PFSK-1 (cell line): ENCODE measurements around the gene GPR17.

Experiments used
- FOXP2 ChIP-seq: optimal IDR thresholded peaks from 2 replicates; pipeline ENCODE3; 2011; ENCODE audit warnings: borderline replicate concordance, control low read depth, inconsistent platforms; ENCODE audit not compliant: insufficient read depth; ENCODE audit errors: extremely low read length, extremely low read depth
- POLR2AphosphoS5 ChIP-seq: IDR thresholded peaks from 2 replicates; pipeline ENCODE4 v1.6.1; 2012; ENCODE audit warnings: low read depth, mild to moderate bottlenecking, control low read depth, low read length, moderate library complexity
- SIN3A ChIP-seq: IDR thresholded peaks from 2 replicates; pipeline ENCODE4 v1.6.1; 2012; ENCODE audit warnings: mild to moderate bottlenecking, low read length, moderate library complexity, borderline replicate concordance; ENCODE audit not compliant: insufficient read depth
- TAF1 ChIP-seq: IDR thresholded peaks from 2 replicates; pipeline ENCODE4 v1.6.1; 2012; ENCODE audit warnings: low read length, control low read depth, borderline replicate concordance; ENCODE audit not compliant: insufficient read depth
- TF ChIP-seq, protein P1 (sequence below), 2 experiments: IDR thresholded peaks; 2 replicates each; pipeline versions ENCODE4 v1.6.1 to v1.8.0; 2011 to 2012; ENCODE audit warnings: low read depth in 2 of 2, low read length in 2 of 2, control low read depth in 1 of 2, inconsistent platforms in 1 of 2, mild to moderate bottlenecking in 1 of 2, moderate library complexity in 1 of 2; ENCODE audit not compliant: insufficient read depth in 1 of 2

Gene GPR17

GRCh38 chr2:127598711-127599110, 47.2 kb upstream of the GPR17 start:
- TF ChIP-seq TAF1 (no peak), POLR2AphosphoS5 (no peak), FOXP2 (no peak), SIN3A (no peak)
- TF ChIP-seq, protein P1, sequence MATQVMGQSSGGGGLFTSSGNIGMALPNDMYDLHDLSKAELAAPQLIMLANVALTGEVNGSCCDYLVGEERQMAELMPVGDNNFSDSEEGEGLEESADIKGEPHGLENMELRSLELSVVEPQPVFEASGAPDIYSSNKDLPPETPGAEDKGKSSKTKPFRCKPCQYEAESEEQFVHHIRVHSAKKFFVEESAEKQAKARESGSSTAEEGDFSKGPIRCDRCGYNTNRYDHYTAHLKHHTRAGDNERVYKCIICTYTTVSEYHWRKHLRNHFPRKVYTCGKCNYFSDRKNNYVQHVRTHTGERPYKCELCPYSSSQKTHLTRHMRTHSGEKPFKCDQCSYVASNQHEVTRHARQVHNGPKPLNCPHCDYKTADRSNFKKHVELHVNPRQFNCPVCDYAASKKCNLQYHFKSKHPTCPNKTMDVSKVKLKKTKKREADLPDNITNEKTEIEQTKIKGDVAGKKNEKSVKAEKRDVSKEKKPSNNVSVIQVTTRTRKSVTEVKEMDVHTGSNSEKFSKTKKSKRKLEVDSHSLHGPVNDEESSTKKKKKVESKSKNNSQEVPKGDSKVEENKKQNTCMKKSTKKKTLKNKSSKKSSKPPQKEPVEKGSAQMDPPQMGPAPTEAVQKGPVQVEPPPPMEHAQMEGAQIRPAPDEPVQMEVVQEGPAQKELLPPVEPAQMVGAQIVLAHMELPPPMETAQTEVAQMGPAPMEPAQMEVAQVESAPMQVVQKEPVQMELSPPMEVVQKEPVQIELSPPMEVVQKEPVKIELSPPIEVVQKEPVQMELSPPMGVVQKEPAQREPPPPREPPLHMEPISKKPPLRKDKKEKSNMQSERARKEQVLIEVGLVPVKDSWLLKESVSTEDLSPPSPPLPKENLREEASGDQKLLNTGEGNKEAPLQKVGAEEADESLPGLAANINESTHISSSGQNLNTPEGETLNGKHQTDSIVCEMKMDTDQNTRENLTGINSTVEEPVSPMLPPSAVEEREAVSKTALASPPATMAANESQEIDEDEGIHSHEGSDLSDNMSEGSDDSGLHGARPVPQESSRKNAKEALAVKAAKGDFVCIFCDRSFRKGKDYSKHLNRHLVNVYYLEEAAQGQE (IDR thresholded peaks at IDR 0.05; ENCODE audit: insufficient read depth in 1 of 2, low read depth in 2 of 2, low read length in 2 of 2), result no peak

DNA sequence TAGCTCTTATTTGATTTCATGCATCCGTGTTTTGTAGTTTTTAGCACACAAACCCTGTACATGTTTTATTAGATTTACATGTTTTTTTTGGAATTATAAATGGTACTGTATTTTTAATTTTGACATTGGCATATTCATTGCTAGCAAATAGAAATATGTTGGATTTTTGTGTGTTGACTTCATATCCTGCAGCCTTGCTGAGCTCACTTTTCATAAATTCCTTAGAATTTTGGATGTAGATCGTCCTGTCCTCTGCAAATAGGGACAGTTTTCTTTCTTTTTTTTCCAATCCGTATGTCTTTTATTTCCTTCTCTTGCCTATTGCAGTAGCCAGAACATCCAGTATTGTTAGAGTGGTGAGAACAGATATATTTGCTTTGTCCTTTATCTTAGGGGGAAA, 46.7 kb upstream of the GPR17 start:
- TF ChIP-seq SIN3A (no peak), TAF1 (no peak), POLR2AphosphoS5 (no peak), FOXP2 (no peak)
- TF ChIP-seq, protein P1 (IDR thresholded peaks at IDR 0.05; ENCODE audit: insufficient read depth in 1 of 2, low read depth in 2 of 2, low read length in 2 of 2), result no peak

DNA sequence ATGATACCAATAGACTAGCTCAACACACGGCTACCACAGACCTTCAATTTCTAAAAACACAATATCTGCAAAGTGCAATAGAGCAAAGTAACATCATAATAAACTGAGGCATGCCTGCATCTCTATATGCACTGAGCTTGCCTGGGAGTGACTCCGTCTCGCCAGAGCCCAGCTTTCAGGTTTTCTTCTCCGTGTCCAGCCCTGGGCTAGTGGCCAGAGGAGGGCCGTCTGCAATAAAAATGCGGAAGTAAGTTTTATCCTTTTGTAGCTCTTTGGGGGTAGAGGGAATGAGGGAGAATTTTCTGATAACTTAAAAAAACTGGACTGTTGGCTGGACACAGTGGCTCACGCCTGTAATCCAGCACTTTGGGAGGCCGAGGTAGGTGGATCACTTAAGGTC, 41.0 kb upstream of the GPR17 start:
- TF ChIP-seq FOXP2 (no peak), SIN3A (no peak), TAF1 (no peak), POLR2AphosphoS5 (no peak)
- TF ChIP-seq, protein P1 (IDR thresholded peaks at IDR 0.05; ENCODE audit: insufficient read depth in 1 of 2, low read depth in 2 of 2, low read length in 2 of 2), result no peak

- TF ChIP-seq SIN3A (no peak), POLR2AphosphoS5 (no peak), TAF1 (no peak), FOXP2 (no peak)
- TF ChIP-seq, protein P1 (IDR thresholded peaks at IDR 0.05; ENCODE audit: insufficient read depth in 1 of 2, low read depth in 2 of 2, low read length in 2 of 2), result no peak
These were observed 40.2 kb upstream of the GPR17 start for GRCh38 chr2:127605691-127606263.
